Aorta (tissue), 5 donors: ENCODE results near the gene NDST1. TPM values are rescaled to one million over a fixed set of nuclear protein-coding genes. Genes with fewer than 3 reads are reported as not detected.

Experiments
- ATAC-seq: fragments of 200-7000 bp; cut with Tn5 transposase; one replicate; pipeline ENCODE4 v1.9.1; 2022; ENCODE audit warnings: moderate library complexity; ENCODE audit not compliant: low FRiP score
- DNase-seq, 2 donors: peaks; one replicate each; pipeline ENCODE4 v3.0.0-alpha.2; 2020
- H3K27ac ChIP-seq, 2 donors: one replicate each; pipeline ENCODE4 v1.5.1; 2013; ENCODE audit warnings: low read length in 2 of 2, mild to moderate bottlenecking in 2 of 2, moderate library complexity in 2 of 2, control low read depth in 1 of 2, inconsistent platforms in 1 of 2, low read depth in 1 of 2
- H3K27me3 ChIP-seq, 2 donors: one replicate each; pipeline ENCODE4 v1.6.1; 2013; ENCODE audit warnings: control low read depth in 1 of 2, low read length in 1 of 2, mild to moderate bottlenecking in 1 of 2, moderate library complexity in 1 of 2; ENCODE audit not compliant: insufficient read depth in 2 of 2, control insufficient read depth in 1 of 2
- H3K36me3 ChIP-seq, 2 donors: one replicate each; pipeline ENCODE4 v1.6.1; 2013; ENCODE audit warnings: control low read depth in 1 of 2, low read length in 1 of 2, mild to moderate bottlenecking in 1 of 2; ENCODE audit not compliant: insufficient read depth in 2 of 2, control insufficient read depth in 1 of 2
- H3K4me1 ChIP-seq, 2 donors: one replicate each; pipeline ENCODE4 v1.6.1; 2013; ENCODE audit warnings: low read length in 2 of 2, control low read depth in 1 of 2, mild to moderate bottlenecking in 1 of 2, moderate library complexity in 1 of 2; ENCODE audit not compliant: insufficient read depth in 2 of 2, control insufficient read depth in 1 of 2
- H3K4me3 ChIP-seq, 2 donors: one replicate each; pipeline ENCODE4 v1.5.1; 2013; ENCODE audit warnings: low read length in 2 of 2, control low read depth in 1 of 2, mild to moderate bottlenecking in 1 of 2
- H3K9me3 ChIP-seq: one replicate; pipeline ENCODE4 v1.6.1; 2013; ENCODE audit warnings: mild to moderate bottlenecking, low read length; ENCODE audit not compliant: control insufficient read depth
- WGBS, 2 donors: extraction: QIAGEN DNeasy Blood & Tissue Kit; methylation state at CpG; one replicate each; pipeline ENCODE4 v1.1.7; 2013; 5-methylcytosine and 5-hydroxymethylcytosine counted together
- intact Hi-C, 2 donors: fragments of 100-400 bp; cut with DNase I; formaldehyde crosslinking; loops; one replicate each; pipeline versions ENCODE4 v1.14.2 to v1.15.0; 2022
- polyA plus RNA-seq, 2 donors: library from polyadenylated mRNA; stranded (reverse); fragments of 200-250 nt; gene quantifications; one replicate each; pipeline ENCODE4 v1.2.3, GENCODE V29; 2013
- total RNA-seq, 2 donors: library from RNA; stranded (reverse); fragmentation: NEBNext Ultra II Directional; extraction: Animal tissue kit (Norgen Biotek cat#: 25700); gene quantifications; one replicate each; pipeline ENCODE4 v1.2.1, GENCODE V29; 2021
- donor health status: healthy with polysubstance abuse.
- donor health status: Bipolar disorder and iron deficiency.
- donor health status: DM: no; HTN: no; CAD: no.
- donor health status: DM: no; HTN: no; CAD: no.
- donor health status: DM: yes; HTN: yes; CAD: no.

Gene NDST1
- total and polyA plus RNA-seq, 4 donors, result 10.4 to 116 (median 43.1) TPM

GRCh38 chr5:150538007-150538917 is 30.3 kb downstream of the NDST1 start:
- intact Hi-C loops, result no loop called here
- Histone ChIP-seq H3K36me3 (peaks cover 4 to 15% of the 10 kb centered on the region in 2 donors), H3K9me3 (no peaks in the 10 kb centered on the region), H3K4me3 (no peak overlapping the region), H3K27ac (peak overlapping the region in 1 of 2 donors; percentile 39), H3K4me1 (peaks cover 0 to 2% of the 10 kb centered on the region in 2 donors), H3K27me3 (no peaks in the 10 kb centered on the region)
- peak in 1 of 2 donors; percentile 52 for DNase-seq
- 81 to 86% methylated on average over 8 of the region's 8 CpGs for WGBS, 2 donors
- no peak for ATAC-seq

DNA sequence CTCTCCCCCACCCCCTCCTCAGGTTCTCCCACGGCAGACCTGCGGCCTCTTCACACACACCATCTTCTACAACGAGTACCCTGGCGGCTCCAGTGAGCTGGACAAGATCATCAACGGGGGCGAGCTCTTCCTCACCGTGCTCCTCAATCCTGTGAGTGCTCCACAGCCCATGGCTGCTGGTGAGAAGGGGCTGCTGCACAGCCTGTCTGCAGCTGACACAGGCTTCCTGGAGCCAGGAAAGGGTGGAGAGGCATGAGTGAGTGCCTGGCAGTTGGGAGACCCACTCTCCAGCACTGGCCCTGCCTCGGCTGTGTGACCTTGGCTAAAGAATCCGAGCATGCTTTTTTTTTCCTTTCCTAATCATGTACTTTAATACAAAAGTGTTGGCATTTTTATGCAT is 31.3 kb downstream of the NDST1 start:
- Histone ChIP-seq H3K9me3 (no peaks in the 10 kb centered on the region), H3K36me3 (peaks cover 4 to 15% of the 10 kb centered on the region in 2 donors), H3K27ac (peak overlapping the region in 1 of 2 donors; percentile 11), H3K27me3 (no peaks in the 10 kb centered on the region), H3K4me3 (no peak overlapping the region), H3K4me1 (peaks cover 0 to 2% of the 10 kb centered on the region in 2 donors)
- DNase-seq (no peak), ATAC-seq (no peak)
- WGBS, 2 donors, result 79 to 81% methylated on average over 9 of the region's 9 CpGs
- intact Hi-C loops, result no loop called here

DNA sequence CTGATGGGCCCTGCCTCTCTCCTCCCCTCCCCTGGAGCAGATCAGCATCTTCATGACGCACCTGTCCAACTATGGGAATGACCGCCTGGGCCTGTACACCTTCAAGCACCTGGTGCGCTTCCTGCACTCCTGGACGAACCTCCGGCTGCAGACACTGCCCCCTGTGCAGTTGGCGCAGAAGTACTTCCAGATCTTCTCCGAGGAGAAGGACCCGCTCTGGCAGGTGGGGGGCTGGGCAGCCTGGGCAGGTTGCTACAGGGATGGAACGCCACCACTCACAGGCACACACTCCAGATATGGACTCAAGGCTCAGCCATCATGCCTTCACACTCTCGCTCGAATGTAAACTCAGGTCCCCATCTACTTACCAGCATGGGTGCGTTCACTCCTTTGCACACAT is 32.1 kb downstream of the NDST1 start:
- no peak for ATAC-seq
- H3K27me3 ChIP-seq, result no peaks in the 10 kb centered on the region
- H3K4me1 ChIP-seq, result peaks cover 0 to 2% of the 10 kb centered on the region in 2 donors
- WGBS, 2 donors, result 85 to 91% methylated on average over 12 of the region's 12 CpGs
- intact Hi-C loops, result loop anchor here in 1 of 2 donors (5.0 to 10.0 kb wide), 2 partner anchors 55 to 83 kb away; no protein-coding TSS in a partner anchor
- no peak overlapping the region for H3K4me3 ChIP-seq
- H3K9me3 ChIP-seq, result no peaks in the 10 kb centered on the region
- H3K36me3 ChIP-seq, result peaks cover 4 to 12% of the 10 kb centered on the region in 2 donors
- peak overlapping the region; percentile 16 to 37 for H3K27ac ChIP-seq
- peak in 1 of 2 donors; percentile 42 for DNase-seq

- 39 to 40% methylated on average over 15 of the region's 15 CpGs for WGBS, 2 donors
- Histone ChIP-seq H3K36me3 (peaks cover 4 to 8% of the 10 kb centered on the region in 2 donors), H3K27ac (peak overlapping the region; percentile 67 to 95), H3K9me3 (no peaks in the 10 kb centered on the region), H3K27me3 (no peaks in the 10 kb centered on the region), H3K4me3 (no peak overlapping the region), H3K4me1 (peaks cover 0 to 2% of the 10 kb centered on the region in 2 donors)
- DNase-seq, result peak; percentile 77 to 79
- ATAC-seq, result peak; percentile 69
- intact Hi-C loops, result loop anchor here in 1 of 2 donors (5.0 to 10.0 kb wide), 2 partner anchors 56 to 84 kb away; no protein-coding TSS in a partner anchor
These were observed 32.9 kb downstream of the NDST1 start for GRCh38 chr5:150540615-150541396.

DNA sequence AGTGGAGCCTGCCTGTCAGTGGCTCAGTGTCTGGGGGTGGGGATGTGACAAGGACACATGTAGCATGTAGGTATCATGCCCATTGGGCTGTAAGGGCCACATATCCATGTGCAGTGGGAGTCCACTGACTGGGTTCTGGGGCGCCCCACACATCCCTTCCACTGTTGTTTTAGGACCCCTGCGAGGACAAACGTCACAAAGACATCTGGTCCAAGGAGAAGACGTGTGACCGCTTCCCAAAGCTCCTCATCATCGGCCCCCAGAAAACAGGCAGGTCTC is 33.4 kb downstream of the NDST1 start:
- no peak overlapping the region for H3K4me3 ChIP-seq
- 91 to 92% methylated on average over 6 of the region's 6 CpGs for WGBS, 2 donors
- no peaks in the 10 kb centered on the region for H3K27me3 ChIP-seq
- DNase-seq, result peak; percentile 24 to 56
- H3K4me1 ChIP-seq, result peaks cover 0 to 2% of the 10 kb centered on the region in 2 donors
- peak overlapping the region; percentile 67 to 95 for H3K27ac ChIP-seq
- intact Hi-C loops, result loop anchor here in 1 of 2 donors (5.0 to 10.0 kb wide), 2 partner anchors 57 to 84 kb away; no protein-coding TSS in a partner anchor
- no peaks in the 10 kb centered on the region for H3K9me3 ChIP-seq
- ATAC-seq, result no peak
- peaks cover 4 to 7% of the 10 kb centered on the region in 2 donors for H3K36me3 ChIP-seq

GRCh38 chr5:150541895-150542294 is 34.0 kb downstream of the NDST1 start:
- no peaks in the 10 kb centered on the region for H3K27me3 ChIP-seq
- intact Hi-C loops, result loop anchor here in 1 of 2 donors (5.0 to 10.0 kb wide), 2 partner anchors 57 to 85 kb away; no protein-coding TSS in a partner anchor
- peak overlapping the region; percentile 67 to 95 for H3K27ac ChIP-seq

DNA sequence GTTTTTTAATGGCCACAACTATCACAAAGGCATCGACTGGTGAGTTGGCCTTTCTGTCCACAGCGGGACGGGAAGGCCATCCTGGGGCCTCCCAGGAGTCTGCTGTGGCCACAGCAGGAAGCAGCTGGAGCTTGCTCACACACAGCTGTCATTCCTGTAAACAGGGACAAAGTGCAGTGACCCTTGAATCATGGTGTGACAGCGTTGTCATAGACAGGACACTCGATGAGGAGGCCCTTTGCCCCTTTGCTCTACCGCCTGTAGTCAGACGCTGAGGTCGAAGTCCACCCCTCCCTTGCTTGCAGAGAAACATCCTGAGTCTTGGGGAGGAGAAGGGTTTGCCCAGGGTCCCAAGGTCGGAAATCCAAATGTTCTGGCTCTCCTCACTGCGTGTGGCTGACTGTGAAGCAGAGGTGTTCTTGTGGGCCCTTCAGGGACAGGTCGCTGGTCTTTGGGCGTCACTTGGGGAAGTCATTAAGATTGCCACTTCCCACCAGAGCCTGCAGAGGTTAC is 35.1 kb downstream of the NDST1 start:
- intact Hi-C loops, result loop anchor here in 1 of 2 donors (5.0 to 10.0 kb wide), 2 partner anchors 58 to 86 kb away; no protein-coding TSS in a partner anchor
- H3K4me1 ChIP-seq, result peaks cover 0 to 2% of the 10 kb centered on the region in 2 donors
- H3K4me3 ChIP-seq, result no peak overlapping the region
- WGBS, 2 donors, result 80 to 84% methylated on average over 12 of the region's 12 CpGs
- peak in 1 of 2 donors; percentile 38 for DNase-seq
- no peak overlapping the region for H3K27ac ChIP-seq
- no peaks in the 10 kb centered on the region for H3K9me3 ChIP-seq
- peaks cover 4 to 7% of the 10 kb centered on the region in 2 donors for H3K36me3 ChIP-seq
- ATAC-seq, result no peak
- H3K27me3 ChIP-seq, result no peaks in the 10 kb centered on the region

More at GRCh38 chr5:150541895-150542294, 34.0 kb downstream of the NDST1 start:
- H3K36me3 ChIP-seq, result peaks cover 4 to 7% of the 10 kb centered on the region in 2 donors
- DNase-seq (no peak), ATAC-seq (no peak)
- H3K9me3 ChIP-seq, result no peaks in the 10 kb centered on the region
- H3K4me1 ChIP-seq, result peaks cover 0 to 2% of the 10 kb centered on the region in 2 donors
- H3K4me3 ChIP-seq, result no peak overlapping the region

GRCh38 chr5:150544611-150545219 is 36.8 kb downstream of the NDST1 start:
- Histone ChIP-seq H3K4me3 (no peak overlapping the region), H3K4me1 (peaks cover 0 to 2% of the 10 kb centered on the region in 2 donors), H3K27ac (peak overlapping the region; percentile 58 to 72), H3K36me3 (peaks cover 4 to 8% of the 10 kb centered on the region in 2 donors), H3K27me3 (no peaks in the 10 kb centered on the region), H3K9me3 (no peaks in the 10 kb centered on the region)
- ATAC-seq (peak; percentile 74), DNase-seq (peak; percentile 74 to 90)
- WGBS, 2 donors, result 47 to 51% methylated on average over 8 of the region's 8 CpGs
- intact Hi-C loops, result loop anchor here in 1 of 2 donors (5.0 to 10.0 kb wide), 2 partner anchors 60 to 87 kb away; no protein-coding TSS in a partner anchor
